ENCODE results near the gene ITGB1BP1.

The ITGB1BP1 gene

GRCh38 chr2:9403924-9404323, 19.4 kb downstream of the ITGB1BP1 start:
- peaks cover 3% of the 10 kb centered on the region for H3K4me1 ChIP-seq (ENCODE audit: insufficient read depth, poor library complexity, severe bottlenecking)
- no peak overlapping the region for H3K27ac ChIP-seq (ENCODE audit: poor library complexity, severe bottlenecking)
- no peaks in the 10 kb centered on the region for H3K9me3 ChIP-seq (ENCODE audit: severe bottlenecking)
- no peak overlapping the region for H3K4me3 ChIP-seq (ENCODE audit: severe bottlenecking)
- TF ChIP-seq, protein P1, sequence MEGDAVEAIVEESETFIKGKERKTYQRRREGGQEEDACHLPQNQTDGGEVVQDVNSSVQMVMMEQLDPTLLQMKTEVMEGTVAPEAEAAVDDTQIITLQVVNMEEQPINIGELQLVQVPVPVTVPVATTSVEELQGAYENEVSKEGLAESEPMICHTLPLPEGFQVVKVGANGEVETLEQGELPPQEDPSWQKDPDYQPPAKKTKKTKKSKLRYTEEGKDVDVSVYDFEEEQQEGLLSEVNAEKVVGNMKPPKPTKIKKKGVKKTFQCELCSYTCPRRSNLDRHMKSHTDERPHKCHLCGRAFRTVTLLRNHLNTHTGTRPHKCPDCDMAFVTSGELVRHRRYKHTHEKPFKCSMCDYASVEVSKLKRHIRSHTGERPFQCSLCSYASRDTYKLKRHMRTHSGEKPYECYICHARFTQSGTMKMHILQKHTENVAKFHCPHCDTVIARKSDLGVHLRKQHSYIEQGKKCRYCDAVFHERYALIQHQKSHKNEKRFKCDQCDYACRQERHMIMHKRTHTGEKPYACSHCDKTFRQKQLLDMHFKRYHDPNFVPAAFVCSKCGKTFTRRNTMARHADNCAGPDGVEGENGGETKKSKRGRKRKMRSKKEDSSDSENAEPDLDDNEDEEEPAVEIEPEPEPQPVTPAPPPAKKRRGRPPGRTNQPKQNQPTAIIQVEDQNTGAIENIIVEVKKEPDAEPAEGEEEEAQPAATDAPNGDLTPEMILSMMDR (IDR thresholded peaks at IDR 0.05; ENCODE audit: poor library complexity, severe bottlenecking), result no peak
- no peak for DNase-seq (ENCODE audit: low spot score)
- no peaks in the 10 kb centered on the region for H3K27me3 ChIP-seq (ENCODE audit: insufficient read depth, poor library complexity, severe bottlenecking)
- ATAC-seq (ENCODE audit: low read depth), result no peak
- peaks cover 87% of the 10 kb centered on the region for H3K36me3 ChIP-seq (ENCODE audit: low read depth)

DNA sequence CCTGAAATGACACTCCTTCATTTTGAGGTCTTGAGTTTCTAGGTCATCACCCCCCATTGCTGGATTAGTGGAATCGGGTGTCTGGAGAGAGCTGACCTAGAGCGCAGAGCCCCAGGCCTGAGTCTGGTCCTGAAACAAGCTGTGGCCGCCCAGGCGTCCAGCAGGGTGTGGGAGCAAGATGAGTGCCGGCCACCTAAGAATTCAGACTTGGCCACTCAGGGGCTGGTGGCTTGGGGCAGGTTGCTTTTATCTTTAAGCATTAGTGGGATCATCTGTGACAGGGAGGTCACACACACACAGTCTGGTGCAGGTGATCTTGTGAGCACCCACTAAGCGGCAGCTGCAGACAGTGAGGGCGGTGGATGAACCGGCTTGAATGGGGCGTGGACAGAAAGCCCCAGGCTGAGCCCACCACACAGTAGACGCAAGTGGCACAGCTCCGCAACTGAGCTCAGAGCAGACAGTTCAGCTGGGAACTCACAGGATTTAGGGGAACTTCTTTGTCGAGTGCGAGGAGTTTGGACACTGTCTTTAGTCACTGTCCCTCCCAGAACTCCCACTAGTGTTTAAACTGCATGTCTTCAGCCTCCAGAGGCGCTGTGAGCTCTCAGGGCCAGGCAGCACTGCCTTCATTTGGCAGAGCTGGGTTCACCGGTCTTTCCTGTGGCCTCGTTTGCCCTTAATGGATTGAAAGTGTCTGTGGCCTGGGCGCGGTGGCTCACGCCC, 21.5 kb downstream of the ITGB1BP1 start:
- H3K36me3 ChIP-seq (ENCODE audit: low read depth), result peaks cover 82% of the 10 kb centered on the region
- no peaks in the 10 kb centered on the region for H3K27me3 ChIP-seq (ENCODE audit: insufficient read depth, poor library complexity, severe bottlenecking)
- H3K4me3 ChIP-seq (ENCODE audit: severe bottlenecking), result no peak overlapping the region
- ATAC-seq (ENCODE audit: low read depth), result no peak
- H3K9me3 ChIP-seq (ENCODE audit: severe bottlenecking), result no peaks in the 10 kb centered on the region
- no peak overlapping the region for H3K27ac ChIP-seq (ENCODE audit: poor library complexity, severe bottlenecking)
- TF ChIP-seq, protein P1 (IDR thresholded peaks at IDR 0.05; ENCODE audit: poor library complexity, severe bottlenecking), result no peak
- no peak for DNase-seq (ENCODE audit: low spot score)
- H3K4me1 ChIP-seq (ENCODE audit: insufficient read depth, poor library complexity, severe bottlenecking), result no peaks in the 10 kb centered on the region

DNA sequence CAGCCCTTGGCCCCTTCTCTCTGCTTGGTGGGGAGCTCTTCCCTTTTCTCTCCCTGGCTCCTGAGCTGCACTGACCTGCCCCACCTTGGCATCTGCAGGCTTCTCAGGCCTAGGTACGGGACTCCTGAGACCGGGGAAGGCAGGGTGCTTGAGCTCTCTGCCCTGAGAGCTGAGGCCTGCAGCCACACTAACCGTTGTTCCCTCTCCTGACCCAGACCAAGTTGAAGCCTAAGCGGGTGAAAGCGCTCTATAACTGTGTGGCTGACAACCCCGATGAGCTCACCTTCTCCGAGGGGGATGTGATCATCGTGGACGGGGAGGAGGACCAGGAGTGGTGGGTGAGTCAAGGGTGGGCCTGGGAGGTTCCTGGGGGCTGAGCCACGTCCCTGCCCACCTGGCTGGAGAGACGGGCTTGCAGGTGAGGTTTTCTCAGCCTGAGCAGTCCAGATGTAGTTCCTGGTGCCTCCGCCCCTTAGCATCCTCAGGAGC, 22.2 kb downstream of the ITGB1BP1 start:
- Histone ChIP-seq H3K27ac (ENCODE audit: poor library complexity, severe bottlenecking) (no peak overlapping the region), H3K27me3 (ENCODE audit: insufficient read depth, poor library complexity, severe bottlenecking) (no peaks in the 10 kb centered on the region), H3K4me1 (ENCODE audit: insufficient read depth, poor library complexity, severe bottlenecking) (no peaks in the 10 kb centered on the region), H3K9me3 (ENCODE audit: severe bottlenecking) (no peaks in the 10 kb centered on the region), H3K36me3 (ENCODE audit: low read depth) (peaks cover 85% of the 10 kb centered on the region), H3K4me3 (ENCODE audit: severe bottlenecking) (no peak overlapping the region)
- ATAC-seq (ENCODE audit: low read depth), result no peak
- DNase-seq (ENCODE audit: low spot score), result no peak
- TF ChIP-seq, protein P1 (IDR thresholded peaks at IDR 0.05; ENCODE audit: poor library complexity, severe bottlenecking), result no peak

DNA sequence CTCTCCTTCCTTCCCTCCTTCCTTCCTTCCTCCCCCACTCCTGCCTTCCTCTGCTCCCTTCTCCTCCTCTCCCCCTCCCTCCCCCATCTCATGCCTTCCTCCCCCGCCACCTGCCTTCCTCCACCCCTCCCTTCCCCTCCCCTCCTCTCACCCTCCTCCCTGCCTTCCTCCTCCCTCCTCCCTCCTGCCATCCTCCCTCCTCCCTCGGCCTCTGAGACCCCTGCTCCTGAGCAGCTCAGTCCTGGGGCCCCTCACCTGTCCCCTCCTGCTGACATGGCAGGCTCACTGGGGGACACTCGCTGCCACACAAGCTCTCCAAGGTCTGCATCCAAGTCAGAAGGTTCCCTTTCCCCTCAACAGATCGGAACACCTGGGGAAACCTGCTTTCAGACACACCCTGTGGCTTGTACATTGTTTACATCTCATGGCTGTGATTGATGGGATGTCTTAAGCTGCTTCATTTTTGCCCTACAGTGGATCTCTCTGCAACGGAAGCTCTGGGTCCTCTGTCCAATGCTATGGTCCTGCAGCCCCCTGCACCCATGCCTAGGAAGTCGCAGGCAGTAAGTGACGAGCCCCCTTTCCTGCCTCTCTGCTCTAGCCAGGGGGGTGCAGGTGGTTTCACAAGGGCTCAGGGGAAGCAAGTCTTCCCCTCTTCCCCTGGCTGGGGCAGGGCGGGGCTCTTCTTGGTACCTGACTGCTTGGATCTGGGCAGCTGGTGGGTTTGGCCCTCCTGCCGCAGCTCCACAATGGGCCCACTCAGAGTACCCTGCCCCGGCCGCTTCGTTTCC, 22.9 kb downstream of the ITGB1BP1 start:
- Histone ChIP-seq H3K4me1 (ENCODE audit: insufficient read depth, poor library complexity, severe bottlenecking) (no peaks in the 10 kb centered on the region), H3K27me3 (ENCODE audit: insufficient read depth, poor library complexity, severe bottlenecking) (no peaks in the 10 kb centered on the region), H3K27ac (ENCODE audit: poor library complexity, severe bottlenecking) (no peak overlapping the region), H3K9me3 (ENCODE audit: severe bottlenecking) (no peaks in the 10 kb centered on the region), H3K4me3 (ENCODE audit: severe bottlenecking) (no peak overlapping the region), H3K36me3 (ENCODE audit: low read depth) (peaks cover 88% of the 10 kb centered on the region)
- no peak for ATAC-seq (ENCODE audit: low read depth)
- TF ChIP-seq, protein P1 (IDR thresholded peaks at IDR 0.05; ENCODE audit: poor library complexity, severe bottlenecking), result no peak
- DNase-seq (ENCODE audit: low spot score), result no peak
